CD1c-positive myeloid dendritic cell (primary cell): ENCODE data around the gene RTN4RL1.

Experiments used
- DNase-seq: peaks from one replicate; pipeline ENCODE4 v3.0.0-alpha.2; 2016; ENCODE audit errors: extremely low spot score

RTN4RL1 gene

DNA sequence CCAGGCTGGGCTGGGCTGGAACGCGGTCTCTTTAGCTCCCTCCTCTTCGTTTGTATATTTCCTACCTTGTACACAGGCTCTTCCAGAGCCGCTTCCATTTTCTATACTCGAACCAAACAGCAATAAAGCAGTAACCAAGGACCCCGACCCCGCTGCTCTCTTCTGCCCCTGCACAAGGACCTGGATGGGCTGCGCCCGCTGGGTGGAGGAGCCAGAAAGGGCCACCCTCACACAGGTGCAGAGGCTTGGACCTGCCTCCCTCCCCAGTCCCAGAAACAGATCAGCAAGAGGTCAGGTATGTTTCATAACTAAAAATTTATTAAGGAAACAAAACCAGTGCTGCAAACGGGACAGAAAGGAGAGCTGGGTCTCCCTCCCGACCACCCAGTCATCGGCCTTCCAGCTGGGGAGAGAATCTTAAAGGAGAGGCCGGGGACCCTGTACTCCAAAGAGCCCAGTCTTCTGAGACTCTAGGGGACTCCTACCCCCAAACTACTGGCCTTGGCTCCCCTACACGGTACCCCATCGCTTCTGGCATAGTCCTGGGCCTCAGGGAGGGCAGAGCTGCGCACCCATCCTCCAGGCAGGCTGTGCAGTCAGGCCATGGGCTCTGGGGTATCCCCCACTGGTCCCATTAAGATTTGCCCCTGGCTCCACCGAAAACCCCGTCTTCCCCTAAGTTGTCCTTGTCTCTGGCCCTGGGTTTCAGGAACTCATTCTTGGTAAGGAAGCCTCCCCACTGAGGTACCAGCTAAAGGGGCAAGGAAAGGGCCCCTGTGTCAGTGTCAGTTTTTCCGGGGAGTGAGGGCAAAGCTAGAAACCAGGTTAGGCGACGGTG lies 34.6 kb upstream of the RTN4RL1 start:
- no peak for DNase-seq

DNA sequence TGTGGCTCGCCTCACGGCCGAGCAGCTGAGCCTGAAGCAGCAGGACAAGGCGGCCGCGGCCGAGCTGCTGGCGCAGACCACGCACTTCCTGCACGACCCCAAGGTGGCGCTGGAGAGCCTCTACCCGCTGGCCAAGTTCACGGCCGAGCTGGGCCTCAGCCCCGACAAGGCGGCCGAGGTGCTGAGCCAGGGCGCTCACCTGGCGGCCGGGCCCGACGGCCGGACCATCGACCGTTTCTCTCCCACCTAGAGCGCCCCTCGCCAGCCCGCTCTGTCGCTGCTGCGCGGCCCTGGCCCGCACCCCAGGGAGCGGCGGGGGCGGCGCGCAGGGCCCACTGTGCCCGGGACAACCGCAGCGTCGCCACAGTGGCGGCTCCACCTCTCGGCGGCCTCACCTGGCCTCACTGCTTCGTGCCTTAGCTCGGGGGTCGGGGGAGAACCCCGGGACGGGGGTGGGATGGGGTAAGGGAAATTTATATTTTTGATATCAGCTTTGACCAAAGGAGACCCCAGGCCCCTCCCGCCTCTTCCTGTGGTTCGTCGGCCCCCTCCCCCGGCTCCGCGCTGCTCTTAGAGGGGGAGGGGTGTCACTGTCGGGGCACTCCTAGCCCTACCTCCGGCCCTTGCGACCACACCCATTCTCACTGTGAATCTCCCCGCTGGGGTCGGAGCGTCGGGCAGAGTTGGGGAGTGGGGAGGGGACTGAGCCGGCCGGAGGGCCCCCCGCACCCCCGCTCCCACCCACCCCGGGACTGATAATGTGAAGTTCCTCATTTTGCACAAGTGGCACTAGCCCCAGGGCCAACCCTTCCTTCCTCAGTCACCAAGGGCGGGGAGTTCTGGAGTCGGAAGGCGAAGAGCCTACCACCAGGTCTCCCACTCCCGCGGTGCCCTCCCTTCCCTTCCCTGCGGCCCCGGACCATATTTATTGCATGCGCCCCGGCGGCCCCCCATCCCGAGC lies 33.7 kb upstream of the RTN4RL1 start:
- DNase-seq, result peak; percentile 77

DNA sequence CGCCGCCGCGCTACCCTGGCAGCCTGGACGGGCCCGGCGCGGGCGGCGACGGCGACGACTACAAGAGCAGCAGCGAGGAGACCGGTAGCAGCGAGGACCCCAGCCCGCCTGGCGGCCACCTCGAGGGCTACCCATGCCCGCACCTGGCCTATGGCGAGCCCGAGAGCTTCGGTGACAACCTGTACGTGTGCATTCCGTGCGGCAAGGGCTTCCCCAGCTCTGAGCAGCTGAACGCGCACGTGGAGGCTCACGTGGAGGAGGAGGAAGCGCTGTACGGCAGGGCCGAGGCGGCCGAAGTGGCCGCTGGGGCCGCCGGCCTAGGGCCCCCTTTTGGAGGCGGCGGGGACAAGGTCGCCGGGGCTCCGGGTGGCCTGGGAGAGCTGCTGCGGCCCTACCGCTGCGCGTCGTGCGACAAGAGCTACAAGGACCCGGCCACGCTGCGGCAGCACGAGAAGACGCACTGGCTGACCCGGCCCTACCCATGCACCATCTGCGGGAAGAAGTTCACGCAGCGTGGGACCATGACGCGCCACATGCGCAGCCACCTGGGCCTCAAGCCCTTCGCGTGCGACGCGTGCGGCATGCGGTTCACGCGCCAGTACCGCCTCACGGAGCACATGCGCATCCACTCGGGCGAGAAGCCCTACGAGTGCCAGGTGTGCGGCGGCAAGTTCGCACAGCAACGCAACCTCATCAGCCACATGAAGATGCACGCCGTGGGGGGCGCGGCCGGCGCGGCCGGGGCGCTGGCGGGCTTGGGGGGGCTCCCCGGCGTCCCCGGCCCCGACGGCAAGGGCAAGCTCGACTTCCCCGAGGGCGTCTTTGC lies 32.8 kb upstream of the RTN4RL1 start:
- peak; percentile 43 for DNase-seq

DNA sequence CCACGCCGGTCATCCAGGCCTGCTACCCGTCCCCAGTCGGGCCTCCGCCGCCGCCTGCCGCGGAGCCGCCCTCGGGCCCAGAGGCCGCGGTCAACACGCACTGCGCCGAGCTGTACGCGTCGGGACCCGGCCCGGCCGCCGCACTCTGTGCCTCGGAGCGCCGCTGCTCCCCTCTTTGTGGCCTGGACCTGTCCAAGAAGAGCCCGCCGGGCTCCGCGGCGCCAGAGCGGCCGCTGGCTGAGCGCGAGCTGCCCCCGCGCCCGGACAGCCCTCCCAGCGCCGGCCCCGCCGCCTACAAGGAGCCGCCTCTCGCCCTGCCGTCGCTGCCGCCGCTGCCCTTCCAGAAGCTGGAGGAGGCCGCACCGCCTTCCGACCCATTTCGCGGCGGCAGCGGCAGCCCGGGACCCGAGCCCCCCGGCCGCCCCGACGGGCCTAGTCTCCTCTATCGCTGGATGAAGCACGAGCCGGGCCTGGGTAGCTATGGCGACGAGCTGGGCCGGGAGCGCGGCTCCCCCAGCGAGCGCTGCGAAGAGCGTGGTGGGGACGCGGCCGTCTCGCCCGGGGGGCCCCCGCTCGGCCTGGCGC lies 32.1 kb upstream of the RTN4RL1 start:
- DNase-seq, result no peak

DNA sequence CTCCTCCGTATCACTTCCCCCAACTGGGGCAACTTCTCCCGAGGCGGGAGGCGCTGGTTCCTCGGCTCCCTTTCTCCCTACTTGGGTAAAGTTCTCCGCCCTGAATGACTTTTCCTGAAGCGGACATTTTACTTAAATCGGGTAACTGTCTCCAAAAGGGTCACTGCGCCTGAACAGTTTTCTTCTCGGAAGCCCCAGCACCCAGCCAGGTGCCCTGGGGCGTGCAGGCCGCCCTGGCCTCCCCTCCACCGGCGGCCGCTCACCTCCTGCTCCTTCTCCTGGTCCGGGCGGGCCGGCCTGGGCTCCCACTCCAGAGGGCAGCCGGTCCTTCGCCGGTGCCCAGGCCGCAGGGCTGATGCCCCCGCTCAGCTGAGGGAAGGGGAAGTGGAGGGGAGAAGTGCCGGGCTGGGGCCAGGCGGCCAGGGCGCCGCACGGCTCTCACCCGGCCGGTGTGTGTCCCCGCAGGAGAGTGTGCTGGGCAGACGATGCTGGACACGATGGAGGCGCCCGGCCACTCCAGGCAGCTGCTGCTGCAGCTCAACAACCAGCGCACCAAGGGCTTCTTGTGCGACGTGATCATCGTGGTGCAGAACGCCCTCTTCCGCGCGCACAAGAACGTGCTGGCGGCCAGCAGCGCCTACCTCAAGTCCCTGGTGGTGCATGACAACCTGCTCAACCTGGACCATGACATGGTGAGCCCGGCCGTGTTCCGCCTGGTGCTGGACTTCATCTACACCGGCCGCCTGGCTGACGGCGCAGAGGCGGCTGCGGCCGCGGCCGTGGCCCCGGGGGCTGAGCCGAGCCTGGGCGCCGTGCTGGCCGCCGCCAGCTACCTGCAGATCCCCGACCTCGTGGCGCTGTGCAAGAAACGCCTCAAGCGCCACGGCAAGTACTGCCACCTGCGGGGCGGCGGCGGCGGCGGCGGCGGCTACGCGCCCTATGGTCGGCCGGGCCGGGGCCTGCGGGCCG lies 31.4 kb upstream of the RTN4RL1 start:
- peak; percentile 66 for DNase-seq

DNA sequence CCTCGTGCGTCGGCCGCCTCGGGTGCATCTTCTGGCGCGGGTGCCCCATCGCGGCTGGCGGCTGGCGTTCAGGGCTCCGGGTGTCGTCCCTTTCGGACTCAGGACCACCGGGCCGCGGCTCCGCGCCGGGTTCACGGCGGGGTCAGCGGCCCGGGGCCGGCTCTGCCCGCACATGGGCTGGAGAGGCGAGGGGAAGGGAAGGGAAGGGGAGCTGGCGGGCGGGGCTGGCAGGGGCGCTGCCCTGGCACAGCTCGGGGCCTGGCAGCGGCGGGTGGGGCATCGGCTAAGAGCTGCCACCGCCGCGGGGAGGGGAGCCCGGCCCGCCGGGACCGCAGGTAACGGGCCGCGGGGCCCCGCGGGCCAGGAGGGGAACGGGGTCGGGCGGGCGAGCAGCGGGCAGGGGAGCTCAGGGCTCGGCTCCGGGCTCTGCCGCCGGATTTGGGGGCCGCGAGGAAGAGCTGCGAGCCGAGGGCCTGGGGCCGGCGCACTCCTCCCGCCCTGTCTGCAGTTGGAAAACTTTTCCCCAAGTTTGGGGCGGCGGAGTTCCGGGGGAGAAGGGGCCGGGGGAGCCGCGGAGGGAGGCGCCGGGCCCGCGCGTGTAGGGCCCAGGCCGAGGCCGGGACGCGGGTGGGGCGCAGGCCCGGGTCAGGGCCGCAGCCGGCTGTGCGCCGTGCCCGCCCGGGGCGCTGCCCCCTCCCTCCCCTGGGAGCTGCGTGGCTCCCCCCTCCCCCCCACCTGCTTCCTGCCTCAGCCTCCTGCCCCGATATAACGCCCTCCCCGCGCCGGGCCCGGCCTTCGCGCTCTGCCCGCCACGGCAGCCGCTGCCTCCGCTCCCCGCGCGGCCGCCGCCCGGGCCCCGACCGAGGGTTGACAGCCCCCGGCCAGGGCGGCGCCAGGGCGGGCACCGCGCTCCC lies 30.4 kb upstream of the RTN4RL1 start:
- DNase-seq, result no peak

DNA sequence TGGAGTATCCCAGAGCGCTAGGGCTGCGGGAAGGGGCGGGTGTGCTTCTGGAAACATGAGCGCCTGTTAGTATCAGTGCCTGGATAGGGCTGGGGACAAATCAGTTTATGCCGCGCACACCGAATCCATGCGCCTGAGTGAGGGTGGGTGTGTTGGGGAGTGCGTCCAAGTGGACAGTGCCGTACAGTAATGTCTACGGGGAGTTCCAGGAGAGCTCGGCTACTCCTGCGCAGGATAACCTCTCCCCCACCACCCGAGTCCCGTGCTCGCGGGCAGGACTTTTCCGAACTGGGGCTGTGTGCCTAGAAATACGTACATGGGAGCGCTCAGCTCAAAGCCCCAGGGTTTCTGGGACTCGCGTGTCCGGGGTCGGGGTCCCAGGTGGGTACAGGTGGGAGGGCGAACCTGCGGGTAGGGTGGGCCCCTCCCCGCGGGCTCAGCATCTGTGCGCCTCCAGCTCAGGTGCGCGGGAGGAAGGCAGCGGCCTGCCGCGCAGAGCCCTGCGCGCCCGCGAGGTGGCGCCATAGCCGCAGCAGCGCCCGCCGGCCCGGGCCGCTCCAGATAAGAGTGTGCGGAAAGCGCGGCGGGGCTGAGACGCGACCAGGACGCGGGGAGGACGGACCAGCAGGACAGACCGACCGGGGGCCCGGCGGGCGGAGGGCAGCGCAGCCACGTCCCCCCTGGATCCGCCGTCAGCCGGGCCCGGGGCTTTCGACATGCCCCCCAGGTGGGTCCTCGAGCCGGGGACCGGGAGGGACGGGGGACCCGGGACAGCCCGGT lies 29.6 kb upstream of the RTN4RL1 start, which contains the start of gene HIC1:
HIC1 (plus strand) TSS at position 592 of the 780 bp plus-strand sequence. CDS start 1,588 bp downstream, outside the sequence.
- DNase-seq, result peak; percentile 85

DNA sequence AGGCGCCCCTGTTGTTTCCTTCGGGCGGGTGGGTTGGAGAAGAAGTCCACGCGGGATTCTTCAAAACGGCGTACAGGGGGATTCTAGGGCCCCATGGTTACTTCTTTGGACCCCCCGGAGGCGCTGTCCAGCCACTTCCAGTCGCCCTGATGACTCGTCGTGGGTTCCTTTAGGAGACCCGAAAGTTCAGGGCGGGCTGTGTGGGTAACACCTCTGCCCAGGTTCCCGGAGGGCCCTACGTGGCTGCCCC lies 29.1 kb upstream of the RTN4RL1 start:
- DNase-seq, result no peak

DNA sequence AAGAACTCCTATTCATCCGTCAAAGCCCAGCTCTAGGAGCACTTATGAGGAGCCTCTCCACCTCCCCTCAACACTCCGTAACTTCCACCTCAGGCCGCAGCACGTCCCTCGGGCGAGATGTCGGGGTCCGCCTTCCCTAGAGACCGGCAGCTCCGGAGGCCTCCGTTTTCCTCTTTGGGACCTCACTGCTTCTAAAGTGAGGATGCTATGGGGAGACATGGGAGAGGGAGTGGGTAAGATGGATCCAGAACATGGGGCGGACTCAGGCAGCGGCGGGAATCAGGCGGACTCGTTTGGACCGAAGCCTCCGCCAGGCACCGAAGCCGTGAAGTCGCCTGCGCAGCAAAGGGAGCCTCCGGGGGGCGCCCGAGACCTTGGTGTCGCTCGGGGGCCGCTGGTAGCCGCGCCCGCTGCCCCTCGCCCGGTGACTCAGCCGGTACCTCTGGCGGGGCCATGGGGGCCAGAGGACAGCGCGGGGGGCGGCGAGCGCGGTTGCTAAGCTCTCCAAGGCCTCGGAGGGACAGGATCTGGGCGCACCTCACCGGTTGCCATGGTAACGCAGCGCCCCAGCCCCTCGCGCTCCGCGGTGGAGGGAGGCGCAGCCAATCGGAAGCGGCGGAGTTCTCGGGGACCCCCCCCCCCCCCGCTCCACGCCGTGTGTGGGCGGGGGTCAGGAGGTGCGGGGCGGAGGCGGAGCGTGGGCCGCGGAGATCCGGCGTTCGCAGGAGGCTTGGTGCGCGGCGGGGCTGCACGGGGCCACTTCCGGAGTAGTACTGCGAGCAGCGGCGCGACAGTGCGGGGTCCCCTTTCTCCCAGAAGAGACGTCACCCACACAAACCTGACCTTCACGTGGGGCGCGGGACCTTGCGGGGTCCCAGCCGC lies 28.5 kb upstream of the RTN4RL1 start:
- DNase-seq, result peak; percentile 76

DNA sequence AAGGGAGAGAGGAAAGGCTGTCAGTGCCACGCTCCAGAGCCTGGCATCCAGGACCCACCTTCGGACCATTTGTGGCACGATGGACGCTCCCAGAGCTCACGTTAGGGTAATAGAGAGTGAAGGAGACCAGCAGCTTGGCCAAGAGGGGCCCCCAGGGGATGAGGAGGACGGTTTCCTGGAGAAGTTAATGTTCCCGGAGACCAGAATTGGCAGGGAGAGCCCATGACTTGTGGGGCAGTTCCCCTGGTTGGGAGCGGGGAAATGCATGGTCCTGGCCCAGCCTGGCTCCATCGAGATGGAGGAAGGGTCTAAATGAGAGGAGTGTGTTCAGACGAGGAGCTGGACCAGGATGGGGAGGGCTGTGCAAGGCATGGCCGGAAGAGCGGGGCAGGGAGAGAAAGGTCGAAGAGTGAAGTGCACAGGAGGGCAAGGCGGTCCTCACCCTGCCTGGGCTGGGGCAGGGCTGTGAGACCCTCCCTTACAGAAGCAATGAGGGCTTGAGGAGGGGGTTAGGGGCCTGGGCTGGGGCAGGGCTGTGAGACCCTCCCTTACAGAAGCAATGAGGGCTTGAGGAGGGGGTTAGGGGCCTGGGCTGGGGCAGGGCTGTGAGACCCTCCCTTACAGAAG lies 26.9 kb upstream of the RTN4RL1 start:
- no peak for DNase-seq

DNA sequence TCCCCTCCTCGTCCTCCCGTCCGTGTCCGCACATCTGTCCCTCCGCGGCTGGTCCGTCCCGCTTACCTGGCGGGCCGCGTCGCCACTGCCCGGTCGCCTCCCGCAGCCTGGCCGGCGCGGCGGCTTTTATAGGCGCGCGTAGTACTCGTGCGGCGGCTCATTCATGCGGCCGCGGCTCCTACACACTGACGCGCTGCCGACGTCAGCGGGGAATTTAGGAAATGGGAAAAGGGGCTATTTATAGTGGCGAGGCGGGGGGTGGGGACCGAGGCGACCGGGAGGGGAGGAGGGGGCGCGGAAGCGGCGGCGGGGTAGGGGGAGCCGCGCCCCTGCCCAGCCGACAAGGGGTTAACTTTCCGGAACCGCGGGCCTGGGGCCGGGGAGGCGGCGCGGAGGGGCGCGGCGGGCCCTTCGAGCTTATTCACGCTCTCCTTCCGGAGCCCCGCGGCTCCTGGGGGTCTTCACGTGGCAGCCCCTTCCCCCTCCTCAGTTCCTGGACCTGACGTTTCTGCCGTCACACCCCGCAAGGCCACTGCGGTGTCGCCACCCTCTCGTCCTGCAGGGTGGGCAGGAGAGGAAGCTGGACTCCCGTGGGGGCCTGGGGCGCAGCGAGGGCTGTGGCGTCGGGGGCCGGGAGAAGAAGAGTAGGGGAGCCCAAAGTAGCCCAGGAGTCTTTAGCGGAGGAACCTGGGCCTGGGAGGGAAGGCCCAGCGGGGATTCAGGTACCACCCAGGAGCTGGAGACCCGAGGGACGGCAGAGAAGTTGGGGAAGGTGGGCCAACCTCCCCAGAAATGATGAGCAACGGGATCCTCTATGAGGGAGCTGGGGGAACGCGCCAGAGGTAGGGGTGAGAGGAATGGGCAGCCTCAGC lies 26.2 kb upstream of the RTN4RL1 start:
- peak; percentile 88 for DNase-seq

DNA sequence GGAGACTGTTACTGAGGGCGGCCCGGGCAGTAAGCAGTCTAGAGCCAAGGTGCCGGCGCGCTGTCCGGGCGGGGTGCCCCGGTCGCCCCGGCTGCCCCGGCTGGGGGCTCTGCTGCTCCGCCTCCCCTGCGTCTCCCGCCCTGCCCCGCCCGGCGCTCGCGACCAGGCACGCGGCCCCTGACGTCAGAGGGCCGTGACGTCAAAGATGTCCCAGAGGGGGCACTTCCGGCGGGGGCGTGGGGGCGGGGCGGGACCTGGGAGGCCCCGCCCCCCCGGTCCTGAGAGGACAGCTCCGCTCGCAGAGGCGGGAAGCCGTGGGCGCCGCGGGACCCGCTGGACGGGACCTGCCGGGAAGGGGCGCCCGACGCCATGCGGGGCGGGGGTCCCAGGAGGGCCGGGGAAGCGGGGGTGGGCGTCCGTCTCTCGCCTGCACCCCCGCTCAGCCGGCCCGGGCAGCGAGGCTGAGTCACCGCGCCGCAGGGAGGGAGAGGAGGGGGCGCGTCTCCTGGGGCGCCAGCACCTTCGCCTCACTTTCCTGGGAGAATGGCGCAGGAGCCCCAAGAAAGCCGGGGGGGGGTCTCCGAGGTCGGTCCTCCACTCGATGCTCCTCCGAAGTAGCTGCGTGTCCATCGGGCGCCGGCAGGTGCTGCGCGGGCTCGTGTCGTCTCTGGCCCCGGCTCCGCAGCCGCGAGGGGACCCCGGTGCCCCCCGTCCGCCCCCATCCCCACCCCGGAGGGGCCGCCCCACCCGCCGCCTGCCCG lies 25.3 kb upstream of the RTN4RL1 start:
- DNase-seq, result peak; percentile 90

DNA sequence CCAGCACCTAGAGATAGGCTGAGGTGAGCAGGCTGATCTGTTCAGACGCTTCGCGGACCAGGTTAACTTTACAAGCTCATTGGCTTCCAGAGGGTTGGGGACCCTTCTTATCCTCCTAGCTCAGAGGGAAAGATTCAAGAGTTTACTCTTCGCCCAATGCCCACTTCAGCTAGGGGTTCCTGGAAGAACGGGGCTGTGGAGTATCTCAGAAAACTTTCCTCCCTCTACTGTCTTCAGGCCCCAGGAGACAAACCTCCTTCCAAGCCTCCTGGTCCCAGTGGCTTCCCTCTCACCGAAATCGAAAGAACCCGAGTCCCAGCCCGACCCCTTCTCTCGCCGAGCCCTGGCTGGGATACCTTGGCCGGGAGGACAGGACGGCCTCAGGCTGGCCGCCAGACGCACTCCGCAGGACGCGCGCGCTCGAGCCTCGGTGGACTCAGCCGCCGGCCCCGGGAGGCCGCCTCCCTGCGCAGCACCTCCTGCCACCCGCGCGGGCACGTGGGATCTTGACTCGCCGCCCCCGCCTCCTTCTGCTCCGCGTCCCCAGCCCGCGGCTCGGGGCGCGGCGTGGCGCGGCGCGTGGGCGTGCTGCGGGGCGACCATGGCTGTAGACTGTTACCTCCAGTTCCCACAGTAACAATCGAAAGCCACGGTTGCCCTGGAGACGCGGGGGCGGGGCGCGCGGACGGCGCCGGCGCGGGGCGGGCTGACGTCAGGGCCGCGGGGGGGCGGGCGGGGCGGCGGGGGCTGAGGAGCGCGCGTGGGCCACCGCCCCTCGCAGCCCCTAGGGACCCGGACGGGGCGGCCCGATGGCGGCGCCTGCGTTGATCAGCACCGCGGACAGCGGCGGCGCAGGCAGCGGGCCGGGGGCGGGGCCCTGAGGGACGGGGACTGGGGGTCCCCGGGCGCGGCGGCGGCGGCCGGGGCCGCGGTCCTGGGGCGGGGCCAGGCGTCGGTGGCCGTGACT lies 24.5 kb upstream of the RTN4RL1 start:
- peak; percentile 94 for DNase-seq

DNA sequence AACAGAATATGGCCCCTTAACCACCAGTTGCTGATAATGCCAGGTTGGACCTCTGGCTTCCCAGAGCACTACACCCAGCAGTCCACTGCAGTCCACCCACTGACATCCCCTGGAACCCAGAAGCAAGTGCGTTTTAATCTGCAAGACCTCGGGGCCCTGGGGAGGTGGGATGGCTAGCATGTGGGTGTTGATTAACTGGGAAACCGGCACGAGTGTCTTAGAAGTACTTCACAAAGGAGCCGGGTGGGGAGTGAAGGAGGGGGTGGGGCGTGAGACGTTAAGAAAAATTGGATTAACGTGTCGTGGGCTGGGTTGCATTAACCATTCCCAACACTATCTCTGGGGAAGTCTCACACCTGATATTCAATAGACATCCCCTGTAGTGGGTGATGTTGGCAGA lies 23.7 kb upstream of the RTN4RL1 start:
- no peak for DNase-seq
